ENCODE measurements around the gene CROT. TPM values are rescaled to one million over a fixed set of nuclear protein-coding genes. Genes with fewer than 3 reads are reported as not detected.

Gene CROT
- total RNA-seq, 1 donor from 2014 or later = 18.1 TPM

GRCh38 chr7:87354749-87355148 is 9.3 kb downstream of the CROT start:
- TF ChIP-seq CTCF (IDR thresholded peaks at IDR 0.05; ENCODE audit: unreplicated experiment) = no peak
- DNase-seq (ENCODE audit: low spot score, unreplicated experiment) = no peak
- Mint-ChIP-seq H3K4me1 (ENCODE audit: low read depth) (no peaks in the 10 kb centered on the region), H3K4me3 (ENCODE audit: low read depth) (no peak overlapping the region), H3K9me3 (ENCODE audit: low read depth) (peaks cover 26% of the 10 kb centered on the region), H3K27ac (no peak overlapping the region), H3K36me3 (ENCODE audit: insufficient read depth) (peaks cover 71% of the 10 kb centered on the region), H3K27me3 (no peaks in the 10 kb centered on the region)

GRCh38 chr7:87356448-87356847 is 11.0 kb downstream of the CROT start:
- Mint-ChIP-seq H3K4me3 (ENCODE audit: low read depth) (no peak overlapping the region), H3K9me3 (ENCODE audit: low read depth) (peaks cover 19% of the 10 kb centered on the region), H3K36me3 (ENCODE audit: insufficient read depth) (peaks cover 60% of the 10 kb centered on the region), H3K27ac (no peak overlapping the region), H3K4me1 (ENCODE audit: low read depth) (no peaks in the 10 kb centered on the region), H3K27me3 (no peaks in the 10 kb centered on the region)
- no peak for DNase-seq (ENCODE audit: low spot score, unreplicated experiment)
- TF ChIP-seq CTCF (IDR thresholded peaks at IDR 0.05; ENCODE audit: unreplicated experiment) = no peak

GRCh38 chr7:87359366-87359765 is 13.9 kb downstream of the CROT start:
- H3K27me3 Mint-ChIP-seq = no peaks in the 10 kb centered on the region
- H3K36me3 Mint-ChIP-seq (ENCODE audit: insufficient read depth) = peaks cover 39% of the 10 kb centered on the region
- no peak overlapping the region for H3K27ac Mint-ChIP-seq
- no peaks in the 10 kb centered on the region for H3K4me1 Mint-ChIP-seq (ENCODE audit: low read depth)
- no peak for DNase-seq (ENCODE audit: low spot score, unreplicated experiment)
- no peak for TF ChIP-seq CTCF (IDR thresholded peaks at IDR 0.05; ENCODE audit: unreplicated experiment)
- no peak overlapping the region for H3K4me3 Mint-ChIP-seq (ENCODE audit: low read depth)
- H3K9me3 Mint-ChIP-seq (ENCODE audit: low read depth) = peaks cover 16% of the 10 kb centered on the region

- H3K4me1 Mint-ChIP-seq (ENCODE audit: low read depth) = no peaks in the 10 kb centered on the region
- DNase-seq (ENCODE audit: low spot score, unreplicated experiment) = no peak
- no peak overlapping the region for H3K27ac Mint-ChIP-seq
- no peak for TF ChIP-seq CTCF (IDR thresholded peaks at IDR 0.05; ENCODE audit: unreplicated experiment)
- H3K4me3 Mint-ChIP-seq (ENCODE audit: low read depth) = no peak overlapping the region
- H3K9me3 Mint-ChIP-seq (ENCODE audit: low read depth) = peaks cover 8% of the 10 kb centered on the region
- H3K36me3 Mint-ChIP-seq (ENCODE audit: insufficient read depth) = peaks cover 23% of the 10 kb centered on the region
- H3K27me3 Mint-ChIP-seq = no peaks in the 10 kb centered on the region
Measured at GRCh38 chr7:87361320-87361719, 15.9 kb downstream of the CROT start.

GRCh38 chr7:87363342-87363741 is 17.9 kb downstream of the CROT start:
- TF ChIP-seq CTCF (IDR thresholded peaks at IDR 0.05; ENCODE audit: unreplicated experiment) = no peak
- Mint-ChIP-seq H3K4me1 (ENCODE audit: low read depth) (no peaks in the 10 kb centered on the region), H3K9me3 (ENCODE audit: low read depth) (no peaks in the 10 kb centered on the region), H3K27me3 (no peaks in the 10 kb centered on the region), H3K27ac (no peak overlapping the region), H3K36me3 (ENCODE audit: insufficient read depth) (peaks cover 9% of the 10 kb centered on the region), H3K4me3 (ENCODE audit: low read depth) (no peak overlapping the region)
- DNase-seq (ENCODE audit: low spot score, unreplicated experiment) = no peak

Data from progenitor cell of endocrine pancreas (in vitro differentiated cells).